Osteoblast (primary cell): Measurements from ENCODE around the gene PEX12. TPM values are rescaled to one million over a fixed set of nuclear protein-coding genes. Genes with fewer than 3 reads are reported as not detected.
"Not testable (repeated sequence)": the region's sequence is repeated elsewhere in the genome, so short reads cannot be mapped to it uniquely, and the experiment has no call there.

Experiments used
- DNase-seq: peaks from one replicate; pipeline ENCODE4 v3.0.0; 2011; ENCODE audit warnings: low spot score, mixed read lengths; ENCODE audit not compliant: insufficient read length; ENCODE audit errors: missing footprints
- H2AFZ ChIP-seq: 2 replicates; pipeline ENCODE4 v1.6.0; 2011; ENCODE audit warnings: mild to moderate bottlenecking, low read length
- H3K27ac ChIP-seq: 2 replicates; pipeline ENCODE4 v1.5.1; 2011; ENCODE audit warnings: mild to moderate bottlenecking, low read depth, low read length, moderate library complexity
- H3K27me3 ChIP-seq: 2 replicates; pipeline ENCODE4 v1.6.0; 2012; ENCODE audit warnings: mild to moderate bottlenecking, control low read depth, inconsistent platforms, low read length, moderate library complexity; ENCODE audit not compliant: insufficient read depth
- H3K36me3 ChIP-seq: 2 replicates; pipeline ENCODE4 v1.5.1; 2011; ENCODE audit warnings: mild to moderate bottlenecking, low read length, control low read depth, moderate library complexity; ENCODE audit not compliant: insufficient read depth
- H3K4me1 ChIP-seq: 2 replicates; pipeline ENCODE4 v1.5.1; 2011; ENCODE audit warnings: mild to moderate bottlenecking, low read length, control low read depth, moderate library complexity; ENCODE audit not compliant: insufficient read depth
- H3K4me2 ChIP-seq: 2 replicates; pipeline ENCODE4 v1.6.0; 2011; ENCODE audit warnings: mild to moderate bottlenecking, low read length; ENCODE audit not compliant: insufficient read depth
- H3K4me3 ChIP-seq: fragments of 200-600 bp; sonication (generic); 3 replicates; pipeline ENCODE4 v1.5.1; 2012; ENCODE audit warnings: mild to moderate bottlenecking, low read length, inconsistent platforms; ENCODE audit not compliant: insufficient read depth
- H3K79me2 ChIP-seq: 2 replicates; pipeline ENCODE4 v1.6.0; 2012; ENCODE audit warnings: mild to moderate bottlenecking, low read length, control low read depth, inconsistent platforms; ENCODE audit not compliant: insufficient read depth
- H3K9me3 ChIP-seq: 2 replicates; pipeline ENCODE4 v1.5.1; 2011; ENCODE audit warnings: low read depth, low read length, control low read depth
- H4K20me1 ChIP-seq: 2 replicates; pipeline ENCODE4 v1.6.0; 2012; ENCODE audit warnings: mild to moderate bottlenecking, low read length, control low read depth; ENCODE audit not compliant: insufficient read depth
- total RNA-seq: library from RNA; depleted of rRNA; stranded (reverse); fragments of >200 nt; gene quantifications from 2 replicates; pipeline ENCODE4 v1.2.3, GENCODE V29; 2012
- TF ChIP-seq, protein P1 (sequence below): IDR thresholded peaks from 2 replicates; pipeline ENCODE4 v1.5.1; 2011; ENCODE audit warnings: mild to moderate bottlenecking, low read depth, low read length, moderate library complexity; ENCODE audit errors: extremely low read depth

PEX12 gene
- total RNA-seq, 1 donor = 8.0 TPM

DNA sequence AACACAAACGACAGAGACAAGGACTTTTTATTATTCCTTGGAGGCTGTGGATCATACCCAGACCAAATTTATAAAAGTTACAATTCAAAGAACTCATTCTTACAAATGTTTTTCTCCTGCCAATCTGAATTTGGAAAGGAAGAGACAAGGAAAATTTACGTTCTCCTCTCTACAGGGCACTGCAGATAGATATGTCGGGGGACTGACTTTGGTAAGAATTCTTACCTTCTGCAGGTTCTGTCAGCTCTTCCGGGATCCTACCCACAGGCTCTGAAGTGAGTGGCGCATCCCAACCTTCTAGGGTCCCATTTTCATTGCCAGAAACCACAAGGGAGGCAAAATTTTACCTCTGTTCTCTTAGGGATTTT, 38.7 kb downstream of the PEX12 start:
- TF ChIP-seq, protein P1, sequence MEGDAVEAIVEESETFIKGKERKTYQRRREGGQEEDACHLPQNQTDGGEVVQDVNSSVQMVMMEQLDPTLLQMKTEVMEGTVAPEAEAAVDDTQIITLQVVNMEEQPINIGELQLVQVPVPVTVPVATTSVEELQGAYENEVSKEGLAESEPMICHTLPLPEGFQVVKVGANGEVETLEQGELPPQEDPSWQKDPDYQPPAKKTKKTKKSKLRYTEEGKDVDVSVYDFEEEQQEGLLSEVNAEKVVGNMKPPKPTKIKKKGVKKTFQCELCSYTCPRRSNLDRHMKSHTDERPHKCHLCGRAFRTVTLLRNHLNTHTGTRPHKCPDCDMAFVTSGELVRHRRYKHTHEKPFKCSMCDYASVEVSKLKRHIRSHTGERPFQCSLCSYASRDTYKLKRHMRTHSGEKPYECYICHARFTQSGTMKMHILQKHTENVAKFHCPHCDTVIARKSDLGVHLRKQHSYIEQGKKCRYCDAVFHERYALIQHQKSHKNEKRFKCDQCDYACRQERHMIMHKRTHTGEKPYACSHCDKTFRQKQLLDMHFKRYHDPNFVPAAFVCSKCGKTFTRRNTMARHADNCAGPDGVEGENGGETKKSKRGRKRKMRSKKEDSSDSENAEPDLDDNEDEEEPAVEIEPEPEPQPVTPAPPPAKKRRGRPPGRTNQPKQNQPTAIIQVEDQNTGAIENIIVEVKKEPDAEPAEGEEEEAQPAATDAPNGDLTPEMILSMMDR = peak; percentile 3
- Histone ChIP-seq H3K36me3 (no peaks in the 10 kb centered on the region), H3K4me1 (peaks cover 8% of the 10 kb centered on the region), H3K27ac (no peak overlapping the region), H3K9me3 (no peaks in the 10 kb centered on the region), H3K27me3 (no peaks in the 10 kb centered on the region), H3K4me2 (peak overlapping the region; percentile 65), H3K79me2 (no peaks in the 10 kb centered on the region), H2AFZ (peak overlapping the region; percentile 92), H3K4me3 (peak overlapping the region; percentile 40), H4K20me1 (no peaks in the 10 kb centered on the region)
- no peak for DNase-seq

DNA sequence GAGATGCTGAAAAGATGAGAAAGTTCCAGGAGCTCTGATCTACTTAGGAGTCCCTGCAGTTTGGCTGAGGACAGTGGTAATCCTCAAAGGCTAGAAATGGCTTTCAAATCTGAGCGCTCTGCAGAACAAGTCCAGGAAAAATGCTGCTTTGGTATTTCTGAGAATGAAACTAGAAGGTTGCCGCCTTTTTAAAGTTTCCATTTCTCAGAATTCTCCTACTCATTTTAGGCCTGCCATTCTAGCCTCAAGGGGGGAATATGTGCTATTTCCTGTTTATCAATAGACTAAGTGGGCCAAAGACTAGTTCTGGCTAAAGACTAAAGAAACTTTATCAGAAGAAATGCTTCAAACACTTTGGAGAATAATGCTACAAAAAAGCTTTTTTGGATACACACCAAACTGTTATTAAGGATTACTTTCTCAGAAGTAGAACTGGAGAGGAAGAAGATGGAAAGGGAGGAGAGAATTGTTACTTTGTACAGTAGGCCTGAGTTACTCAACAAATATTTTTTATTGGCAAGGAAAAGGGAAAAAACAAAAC, 40.7 kb downstream of the PEX12 start, which contains the start of gene SLFN12L:
Gene SLFN12L, minus strand, starts transcription at position 78 of the 541 bp plus-strand sequence. CDS start 15,314 bp downstream, outside the sequence.
- Histone ChIP-seq H4K20me1 (no peaks in the 10 kb centered on the region), H3K4me3 (no peak within 1 kb of the TSS), H3K27me3 (no peaks in the 10 kb centered on the region), H2AFZ (no peak within 1 kb of the TSS), H3K9me3 (no peaks in the 10 kb centered on the region), H3K27ac (no peak within 1 kb of the TSS), H3K4me2 (no peak within 1 kb of the TSS), H3K4me1 (peaks cover 8% of the 10 kb centered on the region), H3K36me3 (no peaks in the 10 kb centered on the region), H3K79me2 (no peaks in the 10 kb centered on the region)
- TF ChIP-seq, protein P1 = no peak
- DNase-seq = peak; percentile 41

DNA sequence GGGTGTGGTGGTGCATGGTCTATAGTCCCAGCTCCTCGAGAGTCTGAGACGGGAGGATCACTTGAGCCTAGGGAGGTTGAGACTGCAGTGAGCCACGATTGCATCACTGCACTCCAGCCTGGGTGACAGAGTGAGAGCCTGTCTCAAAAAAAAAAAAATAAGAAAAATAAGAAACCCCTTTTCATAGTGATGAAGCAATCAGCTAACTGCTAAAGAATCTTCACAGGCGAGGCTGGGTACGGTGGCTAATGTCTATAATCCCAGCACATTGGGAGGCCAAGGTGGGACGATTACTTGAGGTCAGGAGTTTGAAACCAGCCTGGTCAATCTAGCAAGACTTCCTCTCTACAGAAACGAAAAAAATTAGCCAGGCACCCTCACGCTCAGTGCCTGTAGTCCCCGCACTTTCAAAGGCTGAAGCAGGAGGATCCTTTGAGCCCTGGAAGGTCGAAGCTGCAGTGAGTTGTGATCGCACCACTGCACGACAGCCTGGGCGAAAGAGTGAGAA, 41.7 kb downstream of the PEX12 start:
- Histone ChIP-seq H3K36me3 (no peaks in the 10 kb centered on the region), H4K20me1 (no peaks in the 10 kb centered on the region), H2AFZ (no peak overlapping the region), H3K27me3 (no peaks in the 10 kb centered on the region), H3K27ac (no peak overlapping the region), H3K4me2 (no peak overlapping the region), H3K4me3 (no peak overlapping the region), H3K4me1 (peaks cover 8% of the 10 kb centered on the region), H3K9me3 (no peaks in the 10 kb centered on the region), H3K79me2 (no peaks in the 10 kb centered on the region)
- no peak for DNase-seq
- TF ChIP-seq, protein P1 = no peak

DNA sequence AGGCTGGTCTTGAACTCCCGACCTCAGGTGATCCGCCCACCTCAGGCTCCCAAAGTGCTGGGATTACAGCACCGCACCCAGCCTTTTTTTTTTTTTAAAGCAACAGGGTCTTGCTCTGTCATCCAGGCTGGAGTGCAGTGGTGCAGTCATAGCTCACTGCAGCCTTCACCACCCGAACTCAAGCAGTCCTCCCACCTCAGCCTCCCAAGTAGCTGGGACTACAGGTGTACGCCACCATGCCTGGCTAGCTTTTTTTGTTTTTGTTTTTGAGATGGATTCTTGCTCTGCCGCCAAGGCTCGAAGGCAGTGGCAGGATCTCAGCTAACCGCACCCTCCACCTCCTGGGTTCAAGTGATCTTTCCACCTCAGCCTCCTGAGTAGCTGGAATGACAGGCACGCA, 43.0 kb downstream of the PEX12 start:
- H3K36me3 ChIP-seq, H3K27ac ChIP-seq, H4K20me1 ChIP-seq, H3K9me3 ChIP-seq, H3K27me3 ChIP-seq, H3K79me2 ChIP-seq, H3K4me1 ChIP-seq, H3K4me3 ChIP-seq, DNase-seq, H3K4me2 ChIP-seq, H2AFZ ChIP-seq: not testable (repeated sequence)
